ENCODE data around the gene FIBCD1. TPM values are rescaled to one million over a fixed set of nuclear protein-coding genes. Genes with fewer than 3 reads are reported as not detected.

Gene FIBCD1
- total RNA-seq, 1 donor from 2014 or later: 0.29 TPM

GRCh38 chr9:130973686-130974281, 34.7 kb upstream of the FIBCD1 start:
- no peak overlapping the region for H3K4me3 ChIP-seq (ENCODE audit: low read depth, low read length)
- TF ChIP-seq, protein P1, sequence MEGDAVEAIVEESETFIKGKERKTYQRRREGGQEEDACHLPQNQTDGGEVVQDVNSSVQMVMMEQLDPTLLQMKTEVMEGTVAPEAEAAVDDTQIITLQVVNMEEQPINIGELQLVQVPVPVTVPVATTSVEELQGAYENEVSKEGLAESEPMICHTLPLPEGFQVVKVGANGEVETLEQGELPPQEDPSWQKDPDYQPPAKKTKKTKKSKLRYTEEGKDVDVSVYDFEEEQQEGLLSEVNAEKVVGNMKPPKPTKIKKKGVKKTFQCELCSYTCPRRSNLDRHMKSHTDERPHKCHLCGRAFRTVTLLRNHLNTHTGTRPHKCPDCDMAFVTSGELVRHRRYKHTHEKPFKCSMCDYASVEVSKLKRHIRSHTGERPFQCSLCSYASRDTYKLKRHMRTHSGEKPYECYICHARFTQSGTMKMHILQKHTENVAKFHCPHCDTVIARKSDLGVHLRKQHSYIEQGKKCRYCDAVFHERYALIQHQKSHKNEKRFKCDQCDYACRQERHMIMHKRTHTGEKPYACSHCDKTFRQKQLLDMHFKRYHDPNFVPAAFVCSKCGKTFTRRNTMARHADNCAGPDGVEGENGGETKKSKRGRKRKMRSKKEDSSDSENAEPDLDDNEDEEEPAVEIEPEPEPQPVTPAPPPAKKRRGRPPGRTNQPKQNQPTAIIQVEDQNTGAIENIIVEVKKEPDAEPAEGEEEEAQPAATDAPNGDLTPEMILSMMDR (conservative IDR thresholded peaks at IDR 0.05; ENCODE audit: low read depth, low read length): no peak
- DNase-seq (ENCODE audit: low read depth): no peak

- no peak overlapping the region for H3K4me3 ChIP-seq (ENCODE audit: low read depth, low read length)
- TF ChIP-seq, protein P1 (conservative IDR thresholded peaks at IDR 0.05; ENCODE audit: low read depth, low read length): no peak
- no peak for DNase-seq (ENCODE audit: low read depth)
These were observed 34.1 kb upstream of the FIBCD1 start for GRCh38 chr9:130972957-130973685.

GRCh38 chr9:130972277-130972956, 33.4 kb upstream of the FIBCD1 start:
- no peak for DNase-seq (ENCODE audit: low read depth)
- no peak overlapping the region for H3K4me3 ChIP-seq (ENCODE audit: low read depth, low read length)
- TF ChIP-seq, protein P1 (conservative IDR thresholded peaks at IDR 0.05; ENCODE audit: low read depth, low read length): no peak

DNA sequence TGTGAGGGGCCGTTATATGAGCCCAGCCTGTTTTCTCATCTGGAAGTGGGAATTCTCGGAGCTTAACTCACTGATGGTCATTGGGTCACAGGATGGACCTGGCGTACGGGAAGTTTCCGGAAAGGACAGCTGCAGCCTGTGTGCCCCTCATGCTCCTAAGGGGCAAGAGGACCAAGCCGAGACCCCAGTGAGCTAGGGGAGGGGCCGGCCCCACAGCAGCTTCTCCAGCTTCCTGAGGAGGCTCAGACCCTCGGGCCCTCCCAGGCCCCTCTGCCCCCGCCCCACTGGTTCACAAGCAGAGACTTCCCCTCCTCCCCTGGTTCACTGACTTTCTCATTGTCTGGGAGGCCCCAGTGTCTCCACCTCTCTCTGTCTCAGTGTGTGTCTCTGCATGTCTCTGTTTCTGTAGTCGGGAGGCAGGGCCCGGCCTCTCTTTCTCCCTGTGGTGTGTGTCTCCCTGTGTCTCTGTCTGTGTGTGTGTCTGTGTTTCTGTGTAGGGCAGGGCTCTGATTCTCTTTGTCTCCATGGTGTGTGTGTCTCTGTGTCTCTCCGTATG, 32.3 kb upstream of the FIBCD1 start:
- TF ChIP-seq, protein P1 (conservative IDR thresholded peaks at IDR 0.05; ENCODE audit: low read depth, low read length): no peak
- no peak for DNase-seq (ENCODE audit: low read depth)
- no peak overlapping the region for H3K4me3 ChIP-seq (ENCODE audit: low read depth, low read length)

GRCh38 chr9:130970855-130971254, 31.8 kb upstream of the FIBCD1 start:
- TF ChIP-seq, protein P1 (conservative IDR thresholded peaks at IDR 0.05; ENCODE audit: low read depth, low read length): no peak
- no peak for DNase-seq (ENCODE audit: low read depth)
- H3K4me3 ChIP-seq (ENCODE audit: low read depth, low read length): no peak overlapping the region

DNA sequence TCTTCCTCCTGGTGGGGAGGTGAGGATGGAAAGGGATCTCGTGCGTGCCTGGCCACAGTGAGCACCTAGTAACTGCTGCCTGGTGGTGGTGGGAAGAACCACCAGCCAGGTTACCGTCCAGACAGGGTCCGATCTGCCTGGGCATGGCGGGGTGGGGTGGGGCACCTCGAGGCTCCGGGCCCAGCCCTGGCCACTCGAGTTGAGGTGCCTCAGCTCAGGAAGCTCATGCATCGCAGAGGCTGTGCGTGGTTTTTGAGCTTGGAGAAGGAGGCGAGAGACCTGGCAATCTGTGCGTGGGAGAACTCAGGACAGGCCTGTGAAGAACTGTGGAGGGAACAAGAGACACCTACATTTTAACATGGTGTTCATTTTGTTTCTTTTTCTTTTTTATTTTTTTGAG, 31.0 kb upstream of the FIBCD1 start:
- no peak overlapping the region for H3K4me3 ChIP-seq (ENCODE audit: low read depth, low read length)
- TF ChIP-seq, protein P1 (conservative IDR thresholded peaks at IDR 0.05; ENCODE audit: low read depth, low read length): no peak
- DNase-seq (ENCODE audit: low read depth): no peak
